ENCODE results near the gene KLK15. TPM values are rescaled to one million over a fixed set of nuclear protein-coding genes. Genes with fewer than 3 reads are reported as not detected.

The KLK15 gene
- total and polyA plus RNA-seq, 2 of the 4 experiments (the other 2 are of a cell fraction) = not detected

- H2AK9ac ChIP-seq (replicated peaks; ENCODE audit: low read depth, low read length, poor library complexity) = no peak overlapping the region
- H3K9ac ChIP-seq (ENCODE audit: low read depth, low read length) = no peak overlapping the region
- CTCF ChIA-PET = no interaction called here
Observed at GRCh38 chr19:50832666-50833065, 708 bp downstream of the KLK15 start.

More at GRCh38 chr19:50832666-50833065, 708 bp downstream of the KLK15 start:
- Histone ChIP-seq H2BK5ac (ENCODE audit: low read depth, low read length, poor library complexity, severe bottlenecking) (no peak overlapping the region), H3K14ac (replicated peaks; ENCODE audit: low read depth, low read length) (no peak overlapping the region), H2BK20ac (ENCODE audit: low read depth, low read length) (no peak overlapping the region), H2BK15ac (ENCODE audit: low read depth, low read length) (no peak overlapping the region), H3K4ac (ENCODE audit: low read depth, low read length) (no peak overlapping the region), H3K27me3 (ENCODE audit: control insufficient read depth, insufficient read depth, low read length) (no peaks in the 10 kb centered on the region; the same call in 1 of the 2 replicates), H2AFZ (replicated peaks; ENCODE audit: low read length, poor library complexity) (no peak overlapping the region), H4K20me1 (ENCODE audit: insufficient read depth, low read length) (no peaks in the 10 kb centered on the region), H3K23ac (ENCODE audit: low read depth, low read length) (no peak overlapping the region), H3K18ac (ENCODE audit: low read depth, low read length) (no peak overlapping the region), H4K91ac (ENCODE audit: insufficient read depth, low read depth, low read length) (no peak overlapping the region), H3K36me3 (ENCODE audit: control insufficient read depth, insufficient read depth, low read length) (no peaks in the 10 kb centered on the region), H3K27ac (ENCODE audit: insufficient read depth, low read length) (no peak overlapping the region), H3K4me3 (ENCODE audit: insufficient read depth, low read depth, low read length) (no peak overlapping the region), H3K79me1 (ENCODE audit: low read depth in 1 of 2, low read length in 2 of 2) (no peaks in the 10 kb centered on the region), H3K9me3 (ENCODE audit: control insufficient read depth, insufficient read depth, low read length) (no peaks in the 10 kb centered on the region), H4K8ac (ENCODE audit: low read depth in 2 of 2, low read length in 2 of 2) (no peak overlapping the region), H2BK120ac (ENCODE audit: low read depth, low read length) (no peak overlapping the region), H3K9me1 (ENCODE audit: insufficient read depth, low read length) (no peaks in the 10 kb centered on the region), H3K4me1 (ENCODE audit: control insufficient read depth, insufficient read depth, low read length) (no peaks in the 10 kb centered on the region), H2AK5ac (ENCODE audit: low read depth, low read length) (no peak overlapping the region), H4K5ac (ENCODE audit: low read depth, low read length) (no peak overlapping the region), H3K56ac (ENCODE audit: extremely low read depth, insufficient read depth, low read length) (no peak overlapping the region), H3K4me2 (ENCODE audit: low read depth, low read length) (no peak overlapping the region)
- intact Hi-C loops (cut with micrococcal nuclease) (no loop called here), dilution Hi-C loops (cut with HindIII; ENCODE audit: low sequenced_read_pairs, unreplicated experiment) (no loop called here), in situ Hi-C loops (cut with MboI; ENCODE audit: low sequenced_read_pairs) (no loop called here)
- ATAC-seq (ENCODE audit: low read depth) (no peak), DNase-seq (no peak)
- POLR2A ChIA-PET (ENCODE audit: unreplicated experiment) = no interaction called here
- no peak for TF ChIP-seq FOS (IDR thresholded peaks at IDR 0.05; ENCODE audit: low read depth, low read length)
- no peak for TF ChIP-seq SMC3 (IDR thresholded peaks at IDR 0.05; ENCODE audit: low read depth, low read length)
- no peak for TF ChIP-seq CHD1 (IDR thresholded peaks at IDR 0.05; ENCODE audit: low read depth, low read length)
- TF ChIP-seq BHLHE40 (IDR thresholded peaks at IDR 0.05; ENCODE audit: low read depth, low read length) = no peak
- no peak for TF ChIP-seq MXI1 (IDR thresholded peaks at IDR 0.05; ENCODE audit: borderline replicate concordance, low read depth, low read length)
- no peak for TF ChIP-seq RAD21 (IDR thresholded peaks at IDR 0.05; ENCODE audit: low read length)
- TF ChIP-seq POLR2A (IDR thresholded peaks at IDR 0.05; ENCODE audit: low read depth, low read length) = no peak
- TF ChIP-seq RCOR1 (IDR thresholded peaks at IDR 0.05; ENCODE audit: insufficient replicate concordance, low read length) = no peak
- TF ChIP-seq CEBPB (IDR thresholded peaks at IDR 0.05; ENCODE audit: low read depth, low read length) = no peak
- no peak for TF ChIP-seq RFX5 (IDR thresholded peaks at IDR 0.05; ENCODE audit: low read depth, low read length)
- no peak for TF ChIP-seq NFE2L2 (IDR thresholded peaks at IDR 0.05; ENCODE audit: low read depth, low read length)
- no peak for TF ChIP-seq MAFK (IDR thresholded peaks at IDR 0.05; ENCODE audit: low read depth, low read length)
- no peak for TF ChIP-seq USF2 (IDR thresholded peaks at IDR 0.05; ENCODE audit: low read depth, low read length)
- TF ChIP-seq CTCF (conservative IDR thresholded peaks at IDR 0.05; ENCODE audit: low read depth, low read length) = no peak
- WGBS, 2 experiments (ENCODE audit: extremely low coverage in 2 of 2, insufficient read length in 1 of 2) = 73% methylated on average over 4 of the region's 8 CpGs; no CpG with 5 or more reads in 1 of the 2 experiments
- no TSS peak for BruUV-seq (replicated peaks)

All from IMR-90 (cell line).